Mesendoderm (in vitro differentiated cells): Measurements from ENCODE around the gene UBE2K.
"Not testable (repeated sequence)": the region's sequence is repeated elsewhere in the genome, so short reads cannot be mapped to it uniquely, and the experiment has no call there.

Experiments
- DNase-seq: peaks from one replicate; pipeline ENCODE4 v3.0.0; 2013
- H2AK5ac ChIP-seq: 2 replicates; pipeline ENCODE4 v1.6.1; 2013; ENCODE audit warnings: low read length, inconsistent platforms
- H2BK120ac ChIP-seq: 2 replicates; pipeline ENCODE4 v1.6.1; 2013; ENCODE audit warnings: low read depth, mild to moderate bottlenecking, low read length, moderate library complexity, mixed read lengths
- H2BK15ac ChIP-seq: replicated peaks from 2 replicates; pipeline ENCODE4 v1.6.1; 2013; ENCODE audit warnings: low read depth, mild to moderate bottlenecking, moderate library complexity
- H2BK5ac ChIP-seq: 2 replicates; pipeline ENCODE4 v1.6.1; 2013; ENCODE audit warnings: low read length, inconsistent platforms
- H3K18ac ChIP-seq: 2 replicates; pipeline ENCODE4 v1.6.1; 2013; ENCODE audit warnings: mild to moderate bottlenecking, low read length, mixed read lengths
- H3K23ac ChIP-seq: one replicate; pipeline ENCODE4 v1.6.1; 2013; ENCODE audit warnings: low read length
- H3K27ac ChIP-seq: 2 replicates; pipeline ENCODE4 v1.5.1; 2013; ENCODE audit warnings: low read depth, mild to moderate bottlenecking, inconsistent platforms, low read length, moderate library complexity
- H3K27me3 ChIP-seq: 2 replicates; pipeline ENCODE4 v1.6.1; 2013; ENCODE audit warnings: low read length, control low read depth, mild to moderate bottlenecking, inconsistent platforms; ENCODE audit not compliant: insufficient read depth, poor library complexity
- H3K36me3 ChIP-seq: 2 replicates; pipeline ENCODE4 v1.6.1; 2013; ENCODE audit warnings: low read length, inconsistent platforms; ENCODE audit not compliant: control insufficient read depth, insufficient read depth
- H3K4ac ChIP-seq: one replicate; pipeline ENCODE4 v1.6.1; 2013; ENCODE audit warnings: low read depth, mild to moderate bottlenecking, low read length, moderate library complexity
- H3K4me1 ChIP-seq: 2 replicates; pipeline ENCODE4 v1.6.1; 2013; ENCODE audit warnings: low read depth, low read length, inconsistent platforms; ENCODE audit not compliant: control insufficient read depth
- H3K4me2 ChIP-seq: 2 replicates; pipeline ENCODE4 v1.6.1; 2013; ENCODE audit warnings: low read length
- H3K4me3 ChIP-seq: 2 replicates; pipeline ENCODE4 v1.5.1; 2013; ENCODE audit warnings: mild to moderate bottlenecking, low read length
- H3K56ac ChIP-seq: one replicate; pipeline ENCODE4 v1.6.1; 2013; ENCODE audit warnings: low read length
- H3K79me1 ChIP-seq: 2 replicates; pipeline ENCODE4 v1.6.1; 2013; ENCODE audit warnings: low read length, inconsistent platforms
- H3K79me2 ChIP-seq: 2 replicates; pipeline ENCODE4 v1.6.1; 2013; ENCODE audit warnings: mild to moderate bottlenecking, low read length; ENCODE audit not compliant: control insufficient read depth, insufficient read depth
- H3K9ac ChIP-seq: 2 replicates; pipeline ENCODE4 v1.6.1; 2013; ENCODE audit warnings: low read length, inconsistent platforms
- H4K5ac ChIP-seq: one replicate; pipeline ENCODE4 v1.6.1; 2013; ENCODE audit warnings: low read length
- H4K8ac ChIP-seq: one replicate; pipeline ENCODE4 v1.6.1; 2013; ENCODE audit warnings: low read depth, mild to moderate bottlenecking, control low read depth, low read length, moderate library complexity
- WGBS: extraction: QIAGEN DNeasy Blood & Tissue Kit; methylation state at CpG from one replicate; pipeline ENCODE4 v1.1.7; 2013; ENCODE audit warnings: low lambda C conversion rate, missing lambda C conversion rate; ENCODE audit not compliant: insufficient coverage; ENCODE audit errors: extremely low coverage; 5-methylcytosine and 5-hydroxymethylcytosine counted together

Gene UBE2K

GRCh38 chr4:39792128-39792527 is 94.2 kb downstream of the UBE2K start:
- Histone ChIP-seq H3K79me1 (no peaks in the 10 kb centered on the region), H2BK120ac (no peak overlapping the region), H2BK15ac (no peak overlapping the region), H3K4me3 (no peak overlapping the region), H3K4me1 (no peaks in the 10 kb centered on the region), H2BK5ac (no peak overlapping the region), H3K27ac (no peak overlapping the region), H3K4ac (no peak overlapping the region), H4K8ac (no peak overlapping the region), H3K4me2 (no peak overlapping the region), H3K27me3 (no peaks in the 10 kb centered on the region), H4K5ac (no peak overlapping the region), H3K56ac (no peak overlapping the region), H3K79me2 (no peaks in the 10 kb centered on the region), H3K23ac (no peak overlapping the region), H3K9ac (no peak overlapping the region), H2AK5ac (no peak overlapping the region), H3K36me3 (no peaks in the 10 kb centered on the region), H3K18ac (no peak overlapping the region)
- WGBS = no CpG with 5 or more reads among the region's 5 CpGs
- no peak for DNase-seq

- Histone ChIP-seq H4K8ac (no peak overlapping the region), H3K4me1 (no peaks in the 10 kb centered on the region), H3K4me2 (no peak overlapping the region), H3K79me2 (no peaks in the 10 kb centered on the region), H3K36me3 (no peaks in the 10 kb centered on the region), H2BK5ac (no peak overlapping the region), H3K9ac (no peak overlapping the region), H3K27me3 (no peaks in the 10 kb centered on the region), H2BK120ac (no peak overlapping the region), H3K23ac (no peak overlapping the region), H2AK5ac (no peak overlapping the region), H3K27ac (no peak overlapping the region), H3K4me3 (no peak overlapping the region), H3K18ac (no peak overlapping the region), H2BK15ac (no peak overlapping the region), H3K79me1 (no peaks in the 10 kb centered on the region), H4K5ac (no peak overlapping the region), H3K56ac (no peak overlapping the region), H3K4ac (no peak overlapping the region)
- no CpG with 5 or more reads among the region's 3 CpGs for WGBS
- no peak for DNase-seq
Measured at GRCh38 chr4:39792529-39792928, 94.6 kb downstream of the UBE2K start.

- H2BK120ac ChIP-seq, H3K4me2 ChIP-seq, H3K56ac ChIP-seq, H3K27me3 ChIP-seq, H3K18ac ChIP-seq, H2BK5ac ChIP-seq, H4K8ac ChIP-seq, H3K79me2 ChIP-seq, H3K4me1 ChIP-seq, H2BK15ac ChIP-seq, H2AK5ac ChIP-seq, H3K27ac ChIP-seq, H3K79me1 ChIP-seq, H3K36me3 ChIP-seq, DNase-seq, H3K4me3 ChIP-seq, H4K5ac ChIP-seq, H3K4ac ChIP-seq, H3K9ac ChIP-seq, H3K23ac ChIP-seq: not testable (repeated sequence)
- WGBS = no CpG with 5 or more reads among the region's 13 CpGs
Measured at GRCh38 chr4:39792976-39793375, 95.0 kb downstream of the UBE2K start.

- Histone ChIP-seq H3K56ac (no peak overlapping the region), H3K9ac (no peak overlapping the region), H2BK5ac (no peak overlapping the region), H3K4me2 (no peak overlapping the region), H3K23ac (no peak overlapping the region), H3K4me1 (no peaks in the 10 kb centered on the region), H3K4me3 (no peak overlapping the region), H3K79me1 (no peaks in the 10 kb centered on the region), H3K36me3 (no peaks in the 10 kb centered on the region), H3K27ac (no peak overlapping the region), H3K4ac (no peak overlapping the region), H2BK15ac (no peak overlapping the region), H3K79me2 (no peaks in the 10 kb centered on the region), H4K5ac (no peak overlapping the region), H3K18ac (no peak overlapping the region), H2BK120ac (no peak overlapping the region), H4K8ac (no peak overlapping the region), H3K27me3 (no peaks in the 10 kb centered on the region), H2AK5ac (no peak overlapping the region)
- DNase-seq = no peak
- WGBS = no CpG with 5 or more reads among the region's 4 CpGs
Measured at GRCh38 chr4:39802005-39802404, 104.1 kb downstream of the UBE2K start.

- H2AK5ac ChIP-seq = no peak overlapping the region
- no peaks in the 10 kb centered on the region for H3K4me1 ChIP-seq
- no CpG with 5 or more reads among the region's 8 CpGs for WGBS
- no peak overlapping the region for H3K23ac ChIP-seq
- H3K36me3 ChIP-seq = no peaks in the 10 kb centered on the region
- no peak overlapping the region for H2BK120ac ChIP-seq
- H3K4me2 ChIP-seq = no peak overlapping the region
- H3K56ac ChIP-seq = no peak overlapping the region
- H2BK15ac ChIP-seq = no peak overlapping the region
- H2BK5ac ChIP-seq = no peak overlapping the region
- no peak overlapping the region for H3K18ac ChIP-seq
- no peak overlapping the region for H3K27ac ChIP-seq
- H4K8ac ChIP-seq = no peak overlapping the region
- H3K79me1 ChIP-seq = no peaks in the 10 kb centered on the region
- no peaks in the 10 kb centered on the region for H3K27me3 ChIP-seq
- no peak overlapping the region for H3K9ac ChIP-seq
- H3K4me3 ChIP-seq = no peak overlapping the region
- H4K5ac ChIP-seq = no peak overlapping the region
- no peak overlapping the region for H3K4ac ChIP-seq
- no peaks in the 10 kb centered on the region for H3K79me2 ChIP-seq
- DNase-seq = no peak
Measured at GRCh38 chr4:39808231-39808749, 110.4 kb downstream of the UBE2K start.

- no peak overlapping the region for H3K4ac ChIP-seq
- H3K4me1 ChIP-seq = no peaks in the 10 kb centered on the region
- H3K27ac ChIP-seq = no peak overlapping the region
- H3K18ac ChIP-seq = no peak overlapping the region
- 100% methylated on average over 1 of the region's 6 CpGs for WGBS
- no peak overlapping the region for H3K56ac ChIP-seq
- no peak overlapping the region for H2BK120ac ChIP-seq
- no peaks in the 10 kb centered on the region for H3K79me1 ChIP-seq
- no peak overlapping the region for H3K4me3 ChIP-seq
- H4K8ac ChIP-seq = no peak overlapping the region
- H3K27me3 ChIP-seq = no peaks in the 10 kb centered on the region
- H3K36me3 ChIP-seq = no peaks in the 10 kb centered on the region
- H2BK5ac ChIP-seq = no peak overlapping the region
- no peaks in the 10 kb centered on the region for H3K79me2 ChIP-seq
- no peak overlapping the region for H3K4me2 ChIP-seq
- no peak overlapping the region for H2BK15ac ChIP-seq
- H3K23ac ChIP-seq = no peak overlapping the region
- H2AK5ac ChIP-seq = no peak overlapping the region
- DNase-seq = no peak
- no peak overlapping the region for H3K9ac ChIP-seq
- H4K5ac ChIP-seq = no peak overlapping the region
Measured at GRCh38 chr4:39812500-39812899, 114.6 kb downstream of the UBE2K start.
